Esophagus squamous epithelium (tissue), 5 donors: ENCODE results near the gene SCARB1. TPM values are rescaled to one million over a fixed set of nuclear protein-coding genes. Genes with fewer than 3 reads are reported as not detected.

Source experiments
- DNase-seq: peaks from one replicate; lab custom pipeline; 2025; lab: John Stamatoyannopoulos, UW
- H3K27ac ChIP-seq, 4 donors: fragments of 200-600 bp; sonication (generic); one replicate each; pipeline ENCODE4 v1.5.1; 2016 to 2019; ENCODE audit warnings: mild to moderate bottlenecking in 1 of 4
- H3K27me3 ChIP-seq, 4 donors: fragments of 200-600 bp; sonication (generic); 1 replicate in 3 of 4; 2 replicates in 1 of 4; pipeline versions ENCODE4 v1.5.1 to v1.6.0; 2017 to 2021; ENCODE audit warnings: antibody characterized with exemption in 1 of 4
- H3K36me3 ChIP-seq, 3 donors: fragments of 200-600 bp; sonication (generic); one replicate each; pipeline ENCODE4 v1.5.1; 2016 to 2019
- H3K4me1 ChIP-seq, 3 donors: fragments of 200-600 bp; sonication (generic); one replicate each; pipeline ENCODE4 v1.5.1; 2017 to 2019
- H3K4me3 ChIP-seq, 4 donors: fragments of 200-600 bp; sonication (generic); 1 replicate in 3 of 4; 2 replicates in 1 of 4; pipeline ENCODE4 v1.5.1; 2016 to 2019; ENCODE audit warnings: mild to moderate bottlenecking in 2 of 4, moderate library complexity in 1 of 4
- H3K9me3 ChIP-seq, 3 donors: fragments of 200-600 bp; sonication (generic); one replicate each; pipeline ENCODE4 v1.5.1; 2016 to 2019
- POLR2A ChIP-seq, 4 donors: fragments of 450-650 bp; IDR thresholded peaks; one replicate each; pipeline ENCODE4 v1.6.1; 2017; ENCODE audit warnings: antibody characterized with exemption in 4 of 4, mild to moderate bottlenecking in 4 of 4, moderate library complexity in 3 of 4
- WGBS, 2 donors: methylation state at CpG; one replicate each; pipeline ENCODE4 v1.1.5; 2018; 5-methylcytosine and 5-hydroxymethylcytosine counted together
- intact Hi-C: fragments of 100-400 bp; cut with DNase I; formaldehyde crosslinking; loops from one replicate; pipeline ENCODE4 v1.15.0; 2022
- total RNA-seq, 4 donors: library from RNA; depleted of rRNA; stranded (reverse); fragments of >200 nt; gene quantifications; one replicate each; pipeline ENCODE4 v1.1.0, GENCODE V29; 2016
- TF ChIP-seq, protein P1 (sequence below), 6 experiments: fragments of 450-650 bp in 4 of 6; fragments of 200-600 bp in 2 of 6; sonication (generic) in 2 of 6; IDR thresholded peaks; one replicate each; pipeline ENCODE4 v1.5.1; 2016 to 2019; ENCODE audit warnings: antibody characterized with exemption in 6 of 6, mild to moderate bottlenecking in 4 of 6, moderate library complexity in 4 of 6
- donor health status: DM: yes; HTN: yes; CAD: no.

SCARB1 gene
- total RNA-seq, 4 donors from 2014 or later: 7.1 to 9.5 (median 8.8) TPM

DNA sequence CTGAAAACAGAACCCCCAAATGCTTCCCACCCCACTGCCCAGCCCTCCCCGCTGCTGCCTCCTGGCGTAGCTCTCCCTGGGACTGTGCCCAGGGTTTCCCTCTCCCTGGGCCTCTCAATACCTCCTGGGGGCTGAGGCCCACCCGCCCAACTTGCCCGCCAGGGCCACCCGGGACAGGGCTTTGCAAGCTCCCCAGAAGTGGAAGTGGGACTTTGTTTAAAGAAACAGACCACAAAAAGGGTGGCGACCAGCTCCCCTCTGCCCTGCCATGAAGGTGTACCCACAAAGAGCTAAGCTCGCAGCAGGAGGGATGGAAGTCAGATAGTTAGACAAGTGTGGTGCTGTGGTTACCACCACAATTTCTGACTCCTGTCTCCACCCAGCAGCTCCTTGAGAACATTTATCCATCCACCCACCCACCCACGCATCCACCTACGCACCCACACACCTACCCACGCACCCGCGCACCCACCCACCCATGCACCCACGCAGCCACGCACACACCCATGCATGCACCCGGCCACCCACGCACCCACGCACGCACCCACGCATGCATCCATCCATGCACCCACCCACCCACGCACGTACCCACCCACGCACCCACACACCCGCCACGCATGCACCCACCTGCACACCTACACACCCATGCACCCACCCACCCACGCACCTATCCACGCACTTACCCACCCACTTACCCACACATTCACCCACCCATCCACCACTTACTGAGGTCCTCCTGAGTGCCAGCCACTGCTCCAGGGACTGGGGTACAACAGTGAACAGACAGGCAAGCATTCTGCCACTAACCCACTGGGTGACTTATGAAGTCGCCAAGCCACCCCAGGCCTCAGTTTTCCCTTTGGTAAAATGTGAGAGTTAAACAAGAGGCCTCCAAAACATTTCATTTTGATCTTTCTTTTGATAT, 127.3 kb downstream of the SCARB1 start:
- DNase-seq: no peak
- peak overlapping the region in 2 of 4 donors; percentile 5 to 36 for H3K4me3 ChIP-seq
- WGBS, 2 donors: 69 to 77% methylated on average over 11 to 14 of the region's 27 CpGs

DNA sequence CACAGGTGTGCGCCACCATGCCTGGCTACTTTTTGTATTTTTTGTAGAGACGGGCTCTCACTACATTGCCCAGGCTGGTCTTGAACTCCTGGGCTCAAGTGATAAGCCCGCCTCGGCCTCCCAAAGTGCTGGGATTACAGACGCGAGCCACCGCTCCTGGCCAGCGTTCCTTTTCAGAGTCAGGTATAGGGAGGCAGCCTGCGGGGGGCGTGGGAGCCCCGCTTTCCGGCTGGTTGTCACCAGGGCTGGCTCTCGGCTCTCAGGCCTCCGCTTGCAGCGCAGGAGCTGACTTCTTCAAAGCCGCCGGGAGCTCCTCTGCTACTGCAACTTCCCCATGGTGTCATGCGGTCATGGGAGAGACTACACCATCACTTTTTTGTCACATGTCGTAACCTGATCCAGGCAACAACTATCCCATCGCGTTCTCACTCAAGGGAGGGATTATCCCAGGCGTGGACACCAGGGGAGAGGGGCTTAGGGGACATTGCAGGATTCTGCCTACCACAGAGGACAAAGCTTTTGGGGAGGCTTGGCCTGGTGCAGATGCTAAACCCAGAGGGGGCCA, 129.4 kb downstream of the SCARB1 start:
- no peak for DNase-seq
- intact Hi-C loops: no loop called here
- Histone ChIP-seq H3K36me3 (no peaks in the 10 kb centered on the region), H3K4me3 (no peak overlapping the region), H3K9me3 (peaks cover 0 to 6% (median 0%) of the 10 kb centered on the region in 3 donors), H3K27me3 (peaks cover 0 to 12% (median 0%) of the 10 kb centered on the region in 4 donors), H3K27ac (peak overlapping the region in 3 of 4 donors; percentile 14 to 59 (median 56)), H3K4me1 (peaks cover 5 to 34% (median 11%) of the 10 kb centered on the region in 3 donors)
- WGBS, 2 donors: 68 to 100% methylated on average over 1 to 4 of the region's 22 CpGs
- TF ChIP-seq POLR2A (IDR thresholded peaks at IDR 0.05): peak in 2 of 4 donors; percentile 10 to 26
- TF ChIP-seq, protein P1, sequence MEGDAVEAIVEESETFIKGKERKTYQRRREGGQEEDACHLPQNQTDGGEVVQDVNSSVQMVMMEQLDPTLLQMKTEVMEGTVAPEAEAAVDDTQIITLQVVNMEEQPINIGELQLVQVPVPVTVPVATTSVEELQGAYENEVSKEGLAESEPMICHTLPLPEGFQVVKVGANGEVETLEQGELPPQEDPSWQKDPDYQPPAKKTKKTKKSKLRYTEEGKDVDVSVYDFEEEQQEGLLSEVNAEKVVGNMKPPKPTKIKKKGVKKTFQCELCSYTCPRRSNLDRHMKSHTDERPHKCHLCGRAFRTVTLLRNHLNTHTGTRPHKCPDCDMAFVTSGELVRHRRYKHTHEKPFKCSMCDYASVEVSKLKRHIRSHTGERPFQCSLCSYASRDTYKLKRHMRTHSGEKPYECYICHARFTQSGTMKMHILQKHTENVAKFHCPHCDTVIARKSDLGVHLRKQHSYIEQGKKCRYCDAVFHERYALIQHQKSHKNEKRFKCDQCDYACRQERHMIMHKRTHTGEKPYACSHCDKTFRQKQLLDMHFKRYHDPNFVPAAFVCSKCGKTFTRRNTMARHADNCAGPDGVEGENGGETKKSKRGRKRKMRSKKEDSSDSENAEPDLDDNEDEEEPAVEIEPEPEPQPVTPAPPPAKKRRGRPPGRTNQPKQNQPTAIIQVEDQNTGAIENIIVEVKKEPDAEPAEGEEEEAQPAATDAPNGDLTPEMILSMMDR (IDR thresholded peaks at IDR 0.05): no peak

More for the DNA sequence above, 127.3 kb downstream of the SCARB1 start:
- H3K9me3 ChIP-seq: peaks cover 0 to 6% (median 0%) of the 10 kb centered on the region in 3 donors
- peaks cover 0 to 26% (median 0%) of the 10 kb centered on the region in 4 donors for H3K27me3 ChIP-seq
- H3K36me3 ChIP-seq: no peaks in the 10 kb centered on the region
- intact Hi-C loops: no loop called here
- TF ChIP-seq, protein P1 (IDR thresholded peaks at IDR 0.05): no peak
- TF ChIP-seq POLR2A (IDR thresholded peaks at IDR 0.05): no peak
- peak overlapping the region in 3 of 4 donors; percentile 22 to 66 (median 57) for H3K27ac ChIP-seq
- peaks cover 5 to 34% (median 15%) of the 10 kb centered on the region in 3 donors for H3K4me1 ChIP-seq

DNA sequence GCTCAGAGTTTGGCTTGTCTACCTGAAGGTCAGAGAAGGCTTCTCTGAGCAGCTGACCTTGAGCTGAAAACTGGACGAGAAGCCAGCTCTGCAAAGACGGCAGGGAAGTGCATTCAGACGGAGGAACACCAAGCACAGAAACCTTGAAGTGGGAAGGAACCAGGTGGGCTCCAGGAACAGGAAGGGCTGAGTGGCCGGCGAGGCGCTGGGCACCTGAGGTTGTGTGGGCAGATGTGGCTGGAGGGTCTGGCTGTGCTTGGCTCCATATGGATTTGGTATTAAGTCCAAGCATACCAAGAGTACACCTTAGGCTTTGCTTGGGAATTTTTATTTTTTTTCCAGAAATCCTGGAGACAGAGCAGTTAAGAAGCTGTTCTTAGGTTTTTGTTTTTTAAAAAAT, 130.6 kb downstream of the SCARB1 start:
- WGBS, 2 donors: 64 to 94% methylated on average over 3 to 6 of the region's 6 CpGs
- Histone ChIP-seq H3K27ac (peak overlapping the region in 2 of 4 donors; percentile 13 to 26), H3K27me3 (peaks cover 0 to under 1% (median 0%) of the 10 kb centered on the region in 4 donors), H3K9me3 (peaks cover 0 to 6% (median 0%) of the 10 kb centered on the region in 3 donors), H3K36me3 (no peaks in the 10 kb centered on the region), H3K4me1 (peaks cover 4 to 22% (median 5%) of the 10 kb centered on the region in 3 donors), H3K4me3 (no peak overlapping the region)
- TF ChIP-seq, protein P1 (IDR thresholded peaks at IDR 0.05): no peak
- TF ChIP-seq POLR2A (IDR thresholded peaks at IDR 0.05): no peak
- no peak for DNase-seq
- intact Hi-C loops: no loop called here

DNA sequence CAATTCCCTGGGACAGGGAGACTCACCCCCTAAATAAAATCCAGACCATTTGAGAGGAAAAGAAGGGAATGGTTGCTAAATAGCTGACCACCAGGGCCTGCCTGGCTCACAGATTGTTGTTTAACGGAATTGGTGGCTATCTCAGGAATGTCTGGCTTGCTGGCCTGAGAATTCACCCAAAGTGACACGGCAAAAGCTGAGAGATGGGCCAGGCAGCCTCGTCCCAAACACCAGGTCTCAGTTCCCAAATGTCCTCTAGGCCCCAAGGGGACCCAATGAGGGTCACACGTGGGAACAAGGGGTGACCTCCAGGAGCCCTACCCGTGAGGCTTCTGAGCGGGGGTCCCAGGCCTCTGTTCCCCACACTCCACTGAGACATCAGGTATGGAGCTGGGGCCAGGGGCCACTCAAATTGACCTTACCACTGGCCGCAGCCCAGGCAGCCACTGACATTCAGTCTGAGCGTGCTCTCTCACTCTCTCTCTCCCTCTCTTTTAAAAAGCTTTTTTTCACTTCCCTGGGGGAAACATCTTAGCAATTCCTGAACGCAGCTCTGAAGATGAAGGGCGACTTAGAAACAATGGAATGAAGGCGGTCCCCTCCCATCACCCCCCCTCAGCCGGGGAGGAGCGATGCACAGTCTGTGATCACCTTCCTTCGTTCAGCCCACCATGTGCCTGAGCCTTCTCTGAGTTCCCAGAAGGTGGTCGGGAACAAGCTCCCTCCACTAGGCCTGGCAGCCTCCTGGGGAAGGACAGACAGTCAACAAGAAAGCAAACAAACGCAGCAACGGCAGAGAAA, 131.2 kb downstream of the SCARB1 start:
- WGBS, 2 donors: 72 to 84% methylated on average over 11 to 12 of the region's 17 CpGs
- no peaks in the 10 kb centered on the region for H3K27me3 ChIP-seq
- no peak overlapping the region for H3K4me3 ChIP-seq
- peaks cover 0 to 6% (median 0%) of the 10 kb centered on the region in 3 donors for H3K9me3 ChIP-seq
- H3K27ac ChIP-seq: peak overlapping the region in 3 of 4 donors; percentile 11 to 36 (median 26)
- no peaks in the 10 kb centered on the region for H3K36me3 ChIP-seq
- TF ChIP-seq POLR2A (IDR thresholded peaks at IDR 0.05): no peak
- TF ChIP-seq, protein P1 (IDR thresholded peaks at IDR 0.05): no peak
- no peak for DNase-seq
- H3K4me1 ChIP-seq: peaks cover 5 to 22% (median 7%) of the 10 kb centered on the region in 3 donors
- intact Hi-C loops: no loop called here
